ENCODE data around the gene SPTLC3. TPM values are rescaled to one million over a fixed set of nuclear protein-coding genes. Genes with fewer than 3 reads are reported as not detected.
"Not testable (repeated sequence)": the region's sequence is repeated elsewhere in the genome, so short reads cannot be mapped to it uniquely, and the experiment has no call there.

The SPTLC3 gene
- polyA plus RNA-seq, 3 donors, result 1.8 to 2.3 (median 2.2) TPM

DNA sequence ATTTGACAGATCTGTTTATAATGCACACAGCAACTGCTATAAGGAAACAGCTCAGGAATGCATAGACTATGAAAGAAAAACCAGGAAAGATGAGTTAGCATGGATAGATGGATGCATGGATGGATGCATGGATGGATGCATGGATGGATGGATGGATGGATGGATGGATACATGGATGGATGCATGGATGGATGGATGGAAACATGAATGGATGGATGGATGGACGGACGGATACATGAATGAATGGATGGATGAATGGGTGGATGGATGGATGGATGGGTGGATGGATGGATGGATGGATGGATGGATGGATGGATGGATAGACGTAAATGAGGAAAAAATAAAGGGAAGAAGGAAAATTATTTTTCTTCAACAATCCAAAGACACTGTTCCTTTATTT is 29.1 kb upstream of the SPTLC3 start:
- WGBS, 3 donors, result 83 to 93% (median 89%) methylated on average over 3 of the region's 3 CpGs

DNA sequence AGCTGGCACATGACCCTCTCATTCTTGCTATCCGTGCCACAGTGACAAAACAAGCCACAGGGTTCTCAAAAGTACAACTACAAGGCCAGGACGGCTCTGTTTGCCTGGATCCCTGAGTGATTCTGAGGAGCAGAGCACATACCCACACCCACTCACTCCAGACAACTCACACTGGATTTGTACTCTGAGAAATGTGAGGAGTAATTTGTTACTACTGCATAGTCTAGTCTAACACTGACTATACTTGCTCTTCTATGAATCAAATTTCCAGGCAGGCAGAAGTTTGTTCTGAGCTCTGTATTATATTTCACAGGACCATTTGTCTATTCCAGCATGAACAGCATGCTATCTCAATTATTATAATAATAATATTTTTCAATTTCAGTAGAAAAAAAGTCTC is 26.7 kb upstream of the SPTLC3 start:
- no peak overlapping the region for H3K27ac ChIP-seq (ENCODE audit: low read depth, low read length)
- 84 to 96% (median 91%) methylated on average over 2 of the region's 2 CpGs for WGBS, 3 donors

More for the DNA sequence above, 29.1 kb upstream of the SPTLC3 start:
- H3K27ac ChIP-seq (ENCODE audit: low read depth, low read length), result not testable (repeated sequence)

DNA sequence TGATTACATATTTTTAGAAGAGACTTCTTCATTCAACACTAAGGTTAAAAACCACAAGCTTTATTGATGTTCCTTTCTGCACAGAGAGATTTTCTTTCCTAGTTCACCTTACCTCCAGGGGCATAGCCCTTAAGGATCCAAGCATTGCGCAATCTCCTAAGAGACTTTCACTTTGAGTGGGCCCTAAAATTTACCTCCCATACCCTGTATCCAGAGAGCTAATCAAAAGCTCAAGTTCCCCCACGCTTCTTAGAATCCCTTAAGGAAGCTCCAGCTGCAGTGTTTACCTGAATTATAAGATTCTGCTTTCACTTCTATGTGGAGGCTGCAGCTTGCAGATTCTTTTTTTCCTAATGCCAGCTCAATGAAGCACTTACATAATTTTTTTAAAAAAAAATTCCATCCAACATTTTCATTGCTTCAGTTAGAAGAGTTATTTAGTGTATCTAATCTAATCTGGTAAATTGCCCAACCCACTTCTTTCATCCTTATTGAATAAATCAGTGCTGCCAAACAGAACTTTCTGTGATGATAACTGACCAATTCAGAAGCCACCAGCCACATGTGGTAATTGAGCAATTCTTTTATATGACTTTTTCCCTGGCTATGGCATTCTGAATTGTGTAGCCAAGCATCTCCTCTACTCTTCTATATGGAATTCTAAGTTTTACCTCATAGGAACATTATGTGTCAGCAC is 24.6 kb upstream of the SPTLC3 start:
- WGBS, 3 donors, result 79 to 89% (median 80%) methylated on average over 2 of the region's 2 CpGs
- H3K27ac ChIP-seq (ENCODE audit: low read depth, low read length), result no peak overlapping the region

DNA sequence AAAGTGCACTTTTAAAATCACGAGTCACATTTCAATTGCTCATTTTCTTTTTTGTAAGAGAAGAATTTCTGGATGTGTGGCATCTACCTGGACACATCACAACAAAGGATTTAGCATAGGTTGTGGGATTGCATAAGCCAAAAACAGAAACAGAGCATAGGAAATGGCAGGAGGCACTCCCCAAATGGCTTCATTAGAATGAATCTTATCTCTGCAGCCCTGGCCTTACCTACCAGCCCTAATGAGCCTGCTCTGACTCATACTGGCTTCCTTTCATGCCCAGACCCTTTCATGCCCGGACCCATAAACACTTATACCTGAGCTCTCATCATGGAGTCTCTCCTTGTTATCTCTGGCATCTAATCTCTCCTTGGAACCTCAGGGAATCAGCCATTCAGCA is 23.9 kb upstream of the SPTLC3 start:
- WGBS, 3 donors, result 65 to 82% (median 79%) methylated on average over 2 of the region's 2 CpGs
- H3K27ac ChIP-seq (ENCODE audit: low read depth, low read length), result no peak overlapping the region

DNA sequence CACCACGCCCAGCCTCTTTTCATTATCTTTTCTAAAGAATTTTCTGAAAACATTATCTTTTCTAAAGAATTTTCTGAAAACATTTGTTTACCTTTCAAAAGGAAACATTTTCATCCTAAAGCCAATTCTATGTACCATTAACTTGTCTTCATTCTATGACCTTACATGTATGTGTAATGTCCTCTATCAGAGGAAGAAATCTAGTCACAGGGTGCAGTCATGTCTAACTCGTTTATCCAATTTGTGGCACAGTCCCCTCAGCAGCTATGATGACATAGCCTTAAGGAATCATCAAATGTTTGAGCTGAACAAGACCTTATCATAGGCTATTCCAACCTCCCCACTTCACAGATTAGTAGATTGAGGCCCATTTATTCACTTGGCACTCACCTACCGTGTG is 21.5 kb upstream of the SPTLC3 start:
- 73 to 84% (median 79%) methylated on average over 3 of the region's 3 CpGs for WGBS, 3 donors

GRCh38 chr20:12989586-12990115 is 19.1 kb upstream of the SPTLC3 start:
- 75 to 84% (median 80%) methylated on average over 3 of the region's 3 CpGs for WGBS, 3 donors
- H3K27ac ChIP-seq (ENCODE audit: low read depth, low read length), result no peak overlapping the region

More for the DNA sequence above, 21.5 kb upstream of the SPTLC3 start:
- H3K27ac ChIP-seq (ENCODE audit: low read depth, low read length), result no peak overlapping the region

- whole genome bisulfite sequencing, 3 donors, result 61 to 67% (median 67%) methylated on average over 2 of the region's 2 CpGs
- no peak overlapping the region for H3K27ac ChIP-seq (ENCODE audit: low read depth, low read length)
These were observed 11.6 kb upstream of the SPTLC3 start for GRCh38 chr20:12997128-12997655.

- 85 to 93% (median 86%) methylated on average over 3 of the region's 3 CpGs for WGBS, 3 donors
- H3K27ac ChIP-seq (ENCODE audit: low read depth, low read length), result no peak overlapping the region
These were observed 10.7 kb upstream of the SPTLC3 start for GRCh38 chr20:12998046-12998445.

- 59 to 90% (median 89%) methylated on average over 3 of the region's 3 CpGs for whole genome bisulfite sequencing, 3 donors
- no peak overlapping the region for H3K27ac ChIP-seq (ENCODE audit: low read depth, low read length)
These were observed 9.6 kb upstream of the SPTLC3 start for GRCh38 chr20:12999201-12999600.

DNA sequence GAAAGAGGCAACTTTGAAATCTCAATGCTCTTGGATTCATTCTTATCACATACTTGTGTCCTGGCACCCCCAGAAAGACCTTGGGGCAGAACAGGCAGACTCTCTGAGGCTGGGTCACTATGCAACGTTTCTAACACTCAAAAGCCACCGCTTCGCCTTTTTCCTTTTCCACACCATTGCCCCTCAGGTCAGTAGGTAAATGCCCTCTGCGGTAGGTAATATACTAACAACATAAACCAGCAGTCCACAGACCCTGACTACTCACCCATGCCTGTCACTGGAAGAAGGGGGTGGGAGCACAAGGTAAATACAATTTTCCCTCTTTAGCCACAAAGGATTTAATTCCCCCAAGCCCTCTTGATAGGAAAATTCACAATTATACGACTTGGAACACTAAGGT is 6.5 kb upstream of the SPTLC3 start:
- no peak overlapping the region for H3K27ac ChIP-seq (ENCODE audit: low read depth, low read length)
- WGBS, 3 donors, result 72 to 89% (median 87%) methylated on average over 5 of the region's 5 CpGs

- WGBS, 3 donors, result 55 to 96% (median 60%) methylated on average over 3 of the region's 3 CpGs
- no peak overlapping the region for H3K27ac ChIP-seq (ENCODE audit: low read depth, low read length)
These were observed 1.9 kb upstream of the SPTLC3 start for GRCh38 chr20:13006825-13007224.

DNA sequence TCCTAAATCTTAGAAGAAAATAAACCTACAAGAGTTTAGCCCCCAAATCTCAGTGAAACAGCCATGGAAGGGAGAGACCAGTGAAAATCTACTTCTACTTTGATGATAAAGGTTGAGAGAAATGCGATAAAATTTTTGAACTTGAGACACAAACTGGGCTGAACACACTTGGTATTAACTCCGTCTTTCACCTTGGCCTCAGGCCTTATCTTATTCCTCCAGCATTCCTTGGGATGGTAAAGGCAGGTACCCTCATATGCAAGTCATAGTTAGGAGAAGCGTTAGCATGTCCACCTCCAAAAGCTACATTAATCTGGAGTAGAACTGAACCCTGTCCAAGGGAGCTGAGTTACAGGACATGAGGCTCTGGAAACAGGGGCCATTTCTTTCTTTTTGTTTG is 1.2 kb upstream of the SPTLC3 start:
- H3K27ac ChIP-seq (ENCODE audit: low read depth, low read length), result no peak overlapping the region
- 58 to 68% (median 59%) methylated on average over 3 of the region's 3 CpGs for WGBS, 3 donors

- H3K27ac ChIP-seq (ENCODE audit: low read depth, low read length), result no peak overlapping the region
- 0 to 8% (median 5%) methylated on average over 6 of the region's 6 CpGs for WGBS, 3 donors
These were observed 1.1 kb downstream of the SPTLC3 start for GRCh38 chr20:13009682-13010406.

GRCh38 chr20:13012886-13013285 is 4.1 kb downstream of the SPTLC3 start:
- no peak overlapping the region for H3K27ac ChIP-seq (ENCODE audit: low read depth, low read length)
- WGBS, 3 donors, result 63 to 90% (median 74%) methylated on average over 1 of the region's 1 CpG

GRCh38 chr20:13013411-13013810 is 4.6 kb downstream of the SPTLC3 start:
- no peak overlapping the region for H3K27ac ChIP-seq (ENCODE audit: low read depth, low read length)
- 70 to 100% (median 77%) methylated on average over 1 of the region's 1 CpG for WGBS, 3 donors

DNA sequence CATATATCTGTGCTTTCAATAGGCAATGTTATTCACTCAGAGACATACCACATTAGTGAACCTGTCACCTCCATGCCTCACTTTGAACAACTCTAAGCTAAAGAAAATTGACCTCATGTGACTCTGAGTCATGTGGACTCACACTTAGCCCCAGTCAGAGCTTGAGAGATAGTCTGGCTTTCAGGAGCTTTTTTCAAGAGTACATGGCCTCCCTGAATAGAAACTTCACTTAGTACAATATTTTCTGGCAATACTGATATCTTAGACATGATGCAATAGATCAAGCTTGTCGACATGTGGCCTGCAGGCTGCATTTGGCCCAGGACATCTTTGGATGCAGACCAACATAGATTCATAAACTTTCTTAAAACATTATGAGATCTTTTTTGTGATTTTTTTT is 8.5 kb downstream of the SPTLC3 start:
- WGBS, 3 donors, result 52 to 59% (median 58%) methylated on average over 1 of the region's 1 CpG
- no peak overlapping the region for H3K27ac ChIP-seq (ENCODE audit: low read depth, low read length)

DNA sequence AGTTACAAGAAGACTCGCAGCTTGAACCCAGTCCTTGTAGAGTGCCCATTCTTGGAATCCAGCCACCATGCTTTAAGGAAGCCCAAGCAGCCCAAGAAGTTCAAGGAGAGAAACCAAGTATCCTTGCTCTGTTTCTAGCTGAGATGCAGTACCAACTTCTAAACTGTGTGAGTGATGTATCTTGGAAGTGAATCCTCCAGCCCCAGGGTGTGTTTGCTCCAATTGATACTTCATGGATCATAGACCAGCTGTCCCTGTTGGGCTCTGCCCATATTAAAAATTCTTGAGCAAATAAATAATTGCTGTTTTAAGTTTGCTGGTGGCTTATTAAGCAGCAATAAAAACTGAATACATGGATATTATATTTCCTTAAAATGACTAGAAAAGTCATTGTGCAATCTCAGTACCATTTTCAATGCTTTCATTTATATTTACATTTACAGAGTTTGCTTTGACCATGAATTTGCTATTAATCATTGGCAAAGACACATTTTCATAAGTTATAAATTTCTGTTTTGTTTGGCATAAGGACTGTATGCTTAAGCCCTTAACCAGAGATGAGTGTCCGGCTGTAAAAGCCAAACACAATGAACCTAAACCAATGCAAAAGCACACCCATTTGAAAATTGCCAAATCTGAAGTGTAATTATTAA is 9.2 kb downstream of the SPTLC3 start:
- 58 to 88% (median 74%) methylated on average over 2 of the region's 2 CpGs for WGBS, 3 donors
- no peak overlapping the region for H3K27ac ChIP-seq (ENCODE audit: low read depth, low read length)

GRCh38 chr20:13021205-13021970 is 12.6 kb downstream of the SPTLC3 start:
- WGBS, 3 donors, result 92% methylated on average over 5 of the region's 5 CpGs
- no peak overlapping the region for H3K27ac ChIP-seq (ENCODE audit: low read depth, low read length)
